Fibroblast of lung (primary cell): ENCODE data around the gene WDFY3. TPM values are rescaled to one million over a fixed set of nuclear protein-coding genes. Genes with fewer than 3 reads are reported as not detected.
A peak's percentile ranks its signal among the peaks of the same experiment; 100 is the strongest.

Source experiments
- DNase-seq, 2 donors: peaks; one replicate each; pipeline versions ENCODE4 v3.0.0 to v3.0.0-alpha.2; 2010; ENCODE audit warnings: low read depth in 2 of 2
- H2AFZ ChIP-seq: 2 replicates; pipeline ENCODE4 v1.5.1; 2012; ENCODE audit warnings: low read length, control low read depth, inconsistent platforms
- H3K27ac ChIP-seq: 2 replicates; pipeline ENCODE4 v1.5.1; 2011; ENCODE audit warnings: low read length, control low read depth; ENCODE audit not compliant: insufficient read depth
- H3K27me3 ChIP-seq: 2 replicates; pipeline ENCODE4 v1.5.1; 2011; ENCODE audit warnings: mild to moderate bottlenecking, low read length; ENCODE audit not compliant: control insufficient read depth, insufficient read depth
- H3K36me3 ChIP-seq: 2 replicates; pipeline ENCODE4 v1.5.1; 2011; ENCODE audit warnings: low read length; ENCODE audit not compliant: control insufficient read depth, insufficient read depth
- H3K4me1 ChIP-seq: 2 replicates; pipeline ENCODE4 v1.5.1; 2011; ENCODE audit warnings: low read length; ENCODE audit not compliant: control insufficient read depth, insufficient read depth; ENCODE audit errors: extremely low read depth
- H3K4me2 ChIP-seq: 2 replicates; pipeline ENCODE4 v1.5.1; 2011; ENCODE audit warnings: low read length, control low read depth; ENCODE audit not compliant: insufficient read depth; ENCODE audit errors: extremely low read depth
- H3K4me3 ChIP-seq, 4 experiments: fragments of 200-600 bp in 1 of 4; sonication (generic) in 1 of 4; replicated peaks in 1 of 4; 2 replicates each; pipeline ENCODE4 v1.5.1; 2011 to 2016; ENCODE audit warnings: low read length in 4 of 4, low read depth in 3 of 4, mild to moderate bottlenecking in 3 of 4, control low read depth in 2 of 4, inconsistent platforms in 1 of 4, mixed read lengths in 1 of 4; ENCODE audit not compliant: insufficient read depth in 1 of 4; ENCODE audit errors: control extremely low read depth in 1 of 4
- H3K79me2 ChIP-seq: 2 replicates; pipeline ENCODE4 v1.5.1; 2012; ENCODE audit warnings: mild to moderate bottlenecking, low read length, inconsistent platforms; ENCODE audit not compliant: control insufficient read depth, insufficient read depth
- H3K9ac ChIP-seq: 2 replicates; pipeline ENCODE4 v1.5.1; 2011; ENCODE audit warnings: mild to moderate bottlenecking, low read length, control low read depth; ENCODE audit not compliant: insufficient read depth
- H3K9me3 ChIP-seq: 2 replicates; pipeline ENCODE4 v1.5.1; 2012; ENCODE audit warnings: low read depth, low read length; ENCODE audit not compliant: control insufficient read depth, insufficient read depth
- H4K20me1 ChIP-seq: 2 replicates; pipeline ENCODE4 v1.5.1; 2011; ENCODE audit warnings: low read length; ENCODE audit not compliant: control insufficient read depth, insufficient read depth; ENCODE audit errors: extremely low read depth
- EZH2 ChIP-seq: IDR thresholded peaks from 2 replicates; pipeline ENCODE4 v1.5.1; 2012; ENCODE audit warnings: low read length, control low read depth, mild to moderate bottlenecking; ENCODE audit errors: missing control alignments
- polyA plus RNA-seq, 2 donors: library from polyadenylated mRNA; depleted of rRNA in 1 of 2; stranded (reverse) in 1 of 2; unstranded in 1 of 2; fragments of >200 nt; gene quantifications; 2 replicates each; pipeline ENCODE4 v1.2.1, GENCODE V29; 2011 to 2012; ENCODE audit warnings: missing spikeins in 1 of 2
- total RNA-seq: library from RNA; depleted of rRNA; stranded (reverse); fragments of >200 nt; gene quantifications from 2 replicates; pipeline ENCODE4 v1.2.1, GENCODE V29; 2014
- TF ChIP-seq, protein P1 (sequence below), 2 donors: IDR thresholded peaks in 1 of 2; conservative IDR thresholded peaks in 1 of 2; 1 replicate in 1 of 2; 2 replicates in 1 of 2; pipeline ENCODE4 v1.5.1; 2011 to 2012; ENCODE audit warnings: low read length in 2 of 2, control low read depth in 1 of 2, inconsistent platforms in 1 of 2, low read depth in 1 of 2, mild to moderate bottlenecking in 1 of 2

Gene WDFY3
- total and polyA plus RNA-seq, 2 donors (not counting 1 experiment from before 2014, with no cell fraction given) = 26.8 to 88.8 TPM

DNA sequence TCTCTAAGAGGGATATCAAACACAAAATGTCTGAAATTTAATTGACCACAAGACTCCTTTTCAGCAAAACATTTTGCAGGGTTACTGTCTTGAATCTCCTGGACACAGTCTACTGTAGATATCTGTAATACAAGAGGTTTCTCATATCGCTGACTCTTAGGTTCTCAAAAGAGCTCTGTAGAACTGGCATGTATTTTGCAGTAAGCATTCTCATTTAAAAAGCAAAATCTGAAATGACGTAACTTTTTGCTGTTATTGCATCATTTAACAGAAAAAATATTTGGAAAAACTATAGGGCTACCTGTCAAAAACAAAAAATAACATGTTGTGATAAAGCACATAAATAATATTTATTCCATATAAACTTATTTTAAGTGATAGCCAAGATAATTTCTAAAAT, 269.3 kb downstream of the WDFY3 start:
- no peaks in the 10 kb centered on the region for H3K79me2 ChIP-seq
- DNase-seq = peak in 1 of 2 donors; percentile 27
- peaks cover 3% of the 10 kb centered on the region for H3K36me3 ChIP-seq
- H3K27ac ChIP-seq = no peak overlapping the region
- no peaks in the 10 kb centered on the region for H4K20me1 ChIP-seq
- no peak overlapping the region for H3K4me3 ChIP-seq
- H2AFZ ChIP-seq = no peak overlapping the region
- H3K27me3 ChIP-seq = no peaks in the 10 kb centered on the region
- no peak for TF ChIP-seq EZH2
- TF ChIP-seq, protein P1, sequence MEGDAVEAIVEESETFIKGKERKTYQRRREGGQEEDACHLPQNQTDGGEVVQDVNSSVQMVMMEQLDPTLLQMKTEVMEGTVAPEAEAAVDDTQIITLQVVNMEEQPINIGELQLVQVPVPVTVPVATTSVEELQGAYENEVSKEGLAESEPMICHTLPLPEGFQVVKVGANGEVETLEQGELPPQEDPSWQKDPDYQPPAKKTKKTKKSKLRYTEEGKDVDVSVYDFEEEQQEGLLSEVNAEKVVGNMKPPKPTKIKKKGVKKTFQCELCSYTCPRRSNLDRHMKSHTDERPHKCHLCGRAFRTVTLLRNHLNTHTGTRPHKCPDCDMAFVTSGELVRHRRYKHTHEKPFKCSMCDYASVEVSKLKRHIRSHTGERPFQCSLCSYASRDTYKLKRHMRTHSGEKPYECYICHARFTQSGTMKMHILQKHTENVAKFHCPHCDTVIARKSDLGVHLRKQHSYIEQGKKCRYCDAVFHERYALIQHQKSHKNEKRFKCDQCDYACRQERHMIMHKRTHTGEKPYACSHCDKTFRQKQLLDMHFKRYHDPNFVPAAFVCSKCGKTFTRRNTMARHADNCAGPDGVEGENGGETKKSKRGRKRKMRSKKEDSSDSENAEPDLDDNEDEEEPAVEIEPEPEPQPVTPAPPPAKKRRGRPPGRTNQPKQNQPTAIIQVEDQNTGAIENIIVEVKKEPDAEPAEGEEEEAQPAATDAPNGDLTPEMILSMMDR (conservative IDR thresholded peaks at IDR 0.05 in 1 of 2, IDR thresholded peaks at IDR 0.05 in 1 of 2; ENCODE audit: low read depth in 1 of 2, low read length in 2 of 2) = no peak
- no peaks in the 10 kb centered on the region for H3K4me1 ChIP-seq
- no peak overlapping the region for H3K4me2 ChIP-seq
- no peak overlapping the region for H3K9ac ChIP-seq
- H3K9me3 ChIP-seq = no peaks in the 10 kb centered on the region

DNA sequence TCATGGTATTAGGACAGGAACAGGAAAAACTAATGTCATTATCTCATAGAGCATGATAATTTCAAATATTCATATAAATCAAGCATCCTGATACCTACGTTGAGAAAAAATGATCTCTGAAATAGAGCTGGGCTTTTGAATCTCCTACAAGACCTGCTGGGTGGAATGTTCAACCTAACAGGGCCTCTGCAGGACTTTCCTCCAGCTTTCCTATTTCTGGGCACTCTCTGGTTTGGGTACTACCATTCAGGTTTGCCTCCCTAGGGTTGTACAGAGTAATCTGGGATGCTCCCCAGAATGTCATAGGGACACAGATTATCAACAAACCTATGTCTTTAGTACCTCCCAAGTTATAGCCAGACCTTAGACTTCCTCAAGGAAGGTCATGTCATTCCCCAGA, 274.7 kb downstream of the WDFY3 start:
- no peak overlapping the region for H3K27ac ChIP-seq
- no peak overlapping the region for H2AFZ ChIP-seq
- TF ChIP-seq, protein P1 (conservative IDR thresholded peaks at IDR 0.05 in 1 of 2, IDR thresholded peaks at IDR 0.05 in 1 of 2; ENCODE audit: low read depth in 1 of 2, low read length in 2 of 2) = no peak
- TF ChIP-seq EZH2 = no peak
- no peak overlapping the region for H3K9ac ChIP-seq
- peak overlapping the region; percentile 8 for H3K4me2 ChIP-seq
- peaks cover 8% of the 10 kb centered on the region for H3K36me3 ChIP-seq
- DNase-seq = no peak
- no peak overlapping the region for H3K4me3 ChIP-seq
- no peaks in the 10 kb centered on the region for H3K79me2 ChIP-seq
- H3K9me3 ChIP-seq = no peaks in the 10 kb centered on the region
- no peaks in the 10 kb centered on the region for H3K27me3 ChIP-seq
- H3K4me1 ChIP-seq = peaks cover 14% of the 10 kb centered on the region
- H4K20me1 ChIP-seq = no peaks in the 10 kb centered on the region

DNA sequence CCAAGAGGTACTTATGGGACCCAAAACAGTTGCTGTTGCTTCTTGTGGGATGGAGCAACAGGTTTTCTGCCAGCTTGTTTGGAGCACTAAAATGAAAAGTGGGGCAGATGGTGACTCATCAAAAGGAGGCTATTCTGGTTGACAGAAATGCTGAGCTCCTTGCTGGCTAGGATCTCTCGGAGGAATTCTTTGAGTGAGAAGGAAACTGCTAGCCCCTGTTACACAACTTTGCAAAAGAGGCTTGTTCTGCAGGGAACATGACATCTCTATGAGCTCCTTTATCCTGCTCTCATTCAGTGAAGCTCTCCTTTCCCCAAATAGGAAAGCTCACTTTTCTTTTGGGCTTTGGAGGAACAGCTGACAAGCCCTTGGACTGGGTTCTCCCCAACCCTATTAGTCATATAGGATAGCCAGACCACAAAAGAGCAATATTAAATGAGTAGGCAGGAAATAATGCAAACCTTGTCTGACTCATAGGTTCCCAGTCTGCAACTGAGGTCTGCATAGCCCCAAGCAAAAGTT, 275.3 kb downstream of the WDFY3 start:
- no peaks in the 10 kb centered on the region for H3K79me2 ChIP-seq
- H2AFZ ChIP-seq = no peak overlapping the region
- H3K27ac ChIP-seq = peak overlapping the region; percentile 50
- peak overlapping the region in 1 of 4 experiments; percentile 12 for H3K4me3 ChIP-seq
- H3K27me3 ChIP-seq = no peaks in the 10 kb centered on the region
- no peak overlapping the region for H3K9ac ChIP-seq
- DNase-seq = peak; percentile 94 to 97
- TF ChIP-seq, protein P1 (conservative IDR thresholded peaks at IDR 0.05 in 1 of 2, IDR thresholded peaks at IDR 0.05 in 1 of 2; ENCODE audit: low read depth in 1 of 2, low read length in 2 of 2) = no peak
- TF ChIP-seq EZH2 = no peak
- peak overlapping the region; percentile 81 for H3K4me2 ChIP-seq
- H3K9me3 ChIP-seq = no peaks in the 10 kb centered on the region
- no peaks in the 10 kb centered on the region for H4K20me1 ChIP-seq
- H3K4me1 ChIP-seq = peaks cover 14% of the 10 kb centered on the region
- H3K36me3 ChIP-seq = peaks cover 8% of the 10 kb centered on the region
